ENCODE results near the gene FCGBP.
"Not testable (repeated sequence)": the region's sequence is repeated elsewhere in the genome, so short reads cannot be mapped to it uniquely, and the experiment has no call there.

Gene FCGBP

GRCh38 chr19:39915101-39915847 is 19.2 kb downstream of the FCGBP start:
- Histone ChIP-seq H3K27ac (ENCODE audit: low read length) (no peak overlapping the region), H3K9me3 (ENCODE audit: insufficient read depth, low read depth, low read length) (no peaks in the 10 kb centered on the region), H3K27me3 (ENCODE audit: insufficient read depth, low read length) (no peaks in the 10 kb centered on the region), H3K36me3 (ENCODE audit: insufficient read depth, low read depth, low read length) (no peaks in the 10 kb centered on the region), H3K9ac (ENCODE audit: low read depth, low read length) (no peak overlapping the region), H3K4me1 (ENCODE audit: insufficient read depth, low read length) (no peaks in the 10 kb centered on the region), H3K4me3 (ENCODE audit: low read length) (no peak overlapping the region)

GRCh38 chr19:39913682-39914333 is 20.6 kb downstream of the FCGBP start:
- no peak overlapping the region for H3K27ac ChIP-seq (ENCODE audit: low read length)
- H3K9ac ChIP-seq (ENCODE audit: low read depth, low read length) = no peak overlapping the region
- H3K4me3 ChIP-seq (ENCODE audit: low read length) = no peak overlapping the region
- no peaks in the 10 kb centered on the region for H3K9me3 ChIP-seq (ENCODE audit: insufficient read depth, low read depth, low read length)
- no peaks in the 10 kb centered on the region for H3K27me3 ChIP-seq (ENCODE audit: insufficient read depth, low read length)
- H3K36me3 ChIP-seq (ENCODE audit: insufficient read depth, low read depth, low read length) = no peaks in the 10 kb centered on the region
- no peaks in the 10 kb centered on the region for H3K4me1 ChIP-seq (ENCODE audit: insufficient read depth, low read length)

GRCh38 chr19:39908803-39909202 is 25.6 kb downstream of the FCGBP start:
- H3K27me3 ChIP-seq (ENCODE audit: insufficient read depth, low read length) = no peaks in the 10 kb centered on the region
- H3K9me3 ChIP-seq (ENCODE audit: insufficient read depth, low read depth, low read length) = no peaks in the 10 kb centered on the region
- H3K9ac ChIP-seq (ENCODE audit: low read depth, low read length) = no peak overlapping the region
- H3K36me3 ChIP-seq (ENCODE audit: insufficient read depth, low read depth, low read length) = no peaks in the 10 kb centered on the region
- H3K27ac ChIP-seq (ENCODE audit: low read length) = no peak overlapping the region
- no peaks in the 10 kb centered on the region for H3K4me1 ChIP-seq (ENCODE audit: insufficient read depth, low read length)
- H3K4me3 ChIP-seq (ENCODE audit: low read length) = no peak overlapping the region

GRCh38 chr19:39906820-39907611 is 27.4 kb downstream of the FCGBP start:
- no peaks in the 10 kb centered on the region for H3K4me1 ChIP-seq (ENCODE audit: insufficient read depth, low read length)
- no peak overlapping the region for H3K4me3 ChIP-seq (ENCODE audit: low read length)
- H3K36me3 ChIP-seq (ENCODE audit: insufficient read depth, low read depth, low read length) = no peaks in the 10 kb centered on the region
- no peak overlapping the region for H3K27ac ChIP-seq (ENCODE audit: low read length)
- no peaks in the 10 kb centered on the region for H3K27me3 ChIP-seq (ENCODE audit: insufficient read depth, low read length)
- no peaks in the 10 kb centered on the region for H3K9me3 ChIP-seq (ENCODE audit: insufficient read depth, low read depth, low read length)
- no peak overlapping the region for H3K9ac ChIP-seq (ENCODE audit: low read depth, low read length)

GRCh38 chr19:39906283-39906682 is 28.2 kb downstream of the FCGBP start:
- Histone ChIP-seq H3K27me3 (ENCODE audit: insufficient read depth, low read length) (no peaks in the 10 kb centered on the region), H3K9me3 (ENCODE audit: insufficient read depth, low read depth, low read length) (no peaks in the 10 kb centered on the region), H3K4me1 (ENCODE audit: insufficient read depth, low read length) (no peaks in the 10 kb centered on the region), H3K36me3 (ENCODE audit: insufficient read depth, low read depth, low read length) (no peaks in the 10 kb centered on the region), H3K9ac (ENCODE audit: low read depth, low read length) (no peak overlapping the region), H3K27ac (ENCODE audit: low read length) (no peak overlapping the region), H3K4me3 (ENCODE audit: low read length) (no peak overlapping the region)

- not testable (repeated sequence) for H3K9me3 ChIP-seq (ENCODE audit: insufficient read depth, low read depth, low read length); H3K27me3 ChIP-seq (ENCODE audit: insufficient read depth, low read length); H3K4me1 ChIP-seq (ENCODE audit: insufficient read depth, low read length); H3K36me3 ChIP-seq (ENCODE audit: insufficient read depth, low read depth, low read length); H3K27ac ChIP-seq (ENCODE audit: low read length); H3K4me3 ChIP-seq (ENCODE audit: low read length); H3K9ac ChIP-seq (ENCODE audit: low read depth, low read length)
Observed at GRCh38 chr19:39903486-39904091, 30.8 kb downstream of the FCGBP start.

GRCh38 chr19:39902326-39902725 is 32.1 kb downstream of the FCGBP start:
- not testable (repeated sequence) for H3K4me1 ChIP-seq (ENCODE audit: insufficient read depth, low read length); H3K9ac ChIP-seq (ENCODE audit: low read depth, low read length); H3K9me3 ChIP-seq (ENCODE audit: insufficient read depth, low read depth, low read length); H3K36me3 ChIP-seq (ENCODE audit: insufficient read depth, low read depth, low read length); H3K4me3 ChIP-seq (ENCODE audit: low read length); H3K27ac ChIP-seq (ENCODE audit: low read length); H3K27me3 ChIP-seq (ENCODE audit: insufficient read depth, low read length)

GRCh38 chr19:39901681-39902080 is 32.8 kb downstream of the FCGBP start:
- not testable (repeated sequence) for H3K36me3 ChIP-seq (ENCODE audit: insufficient read depth, low read depth, low read length); H3K27ac ChIP-seq (ENCODE audit: low read length); H3K9me3 ChIP-seq (ENCODE audit: insufficient read depth, low read depth, low read length); H3K4me3 ChIP-seq (ENCODE audit: low read length); H3K27me3 ChIP-seq (ENCODE audit: insufficient read depth, low read length); H3K4me1 ChIP-seq (ENCODE audit: insufficient read depth, low read length); H3K9ac ChIP-seq (ENCODE audit: low read depth, low read length)

- not testable (repeated sequence) for H3K36me3 ChIP-seq (ENCODE audit: insufficient read depth, low read depth, low read length); H3K4me1 ChIP-seq (ENCODE audit: insufficient read depth, low read length); H3K27ac ChIP-seq (ENCODE audit: low read length); H3K27me3 ChIP-seq (ENCODE audit: insufficient read depth, low read length); H3K9ac ChIP-seq (ENCODE audit: low read depth, low read length); H3K9me3 ChIP-seq (ENCODE audit: insufficient read depth, low read depth, low read length); H3K4me3 ChIP-seq (ENCODE audit: low read length)
Observed at GRCh38 chr19:39898858-39899257, 35.6 kb downstream of the FCGBP start.

- H3K27me3 ChIP-seq (ENCODE audit: insufficient read depth, low read length); H3K9me3 ChIP-seq (ENCODE audit: insufficient read depth, low read depth, low read length); H3K4me1 ChIP-seq (ENCODE audit: insufficient read depth, low read length); H3K4me3 ChIP-seq (ENCODE audit: low read length); H3K27ac ChIP-seq (ENCODE audit: low read length); H3K9ac ChIP-seq (ENCODE audit: low read depth, low read length); H3K36me3 ChIP-seq (ENCODE audit: insufficient read depth, low read depth, low read length): not testable (repeated sequence)
Observed at GRCh38 chr19:39897511-39898245, 36.8 kb downstream of the FCGBP start.

- H3K9ac ChIP-seq (ENCODE audit: low read depth, low read length); H3K4me3 ChIP-seq (ENCODE audit: low read length); H3K36me3 ChIP-seq (ENCODE audit: insufficient read depth, low read depth, low read length); H3K9me3 ChIP-seq (ENCODE audit: insufficient read depth, low read depth, low read length); H3K27me3 ChIP-seq (ENCODE audit: insufficient read depth, low read length); H3K4me1 ChIP-seq (ENCODE audit: insufficient read depth, low read length); H3K27ac ChIP-seq (ENCODE audit: low read length): not testable (repeated sequence)
Observed at GRCh38 chr19:39895096-39895495, 39.3 kb downstream of the FCGBP start.

Data from iPS-20b (cell line).